GM06990 (cell line): Measurements from ENCODE around the gene NOD1.
A peak's percentile ranks its signal among the peaks of the same experiment; 100 is the strongest.
"Not testable (repeated sequence)": the region's sequence is repeated elsewhere in the genome, so short reads cannot be mapped to it uniquely, and the experiment has no call there.

Source experiments
- DNase-seq: peaks from one replicate; pipeline ENCODE4 v3.0.0-alpha.2; 2011; ENCODE audit not compliant: insufficient read length; ENCODE audit errors: extremely low read depth
- H3K27me3 ChIP-seq: replicated peaks from 2 replicates; pipeline ENCODE4 v1.6.0; 2011; ENCODE audit warnings: low read length; ENCODE audit not compliant: control insufficient read depth, insufficient read depth
- H3K36me3 ChIP-seq: 2 replicates; pipeline ENCODE4 v1.5.1; 2011; ENCODE audit warnings: low read length; ENCODE audit not compliant: control insufficient read depth, insufficient read depth
- H3K4me3 ChIP-seq: replicated peaks from 2 replicates; pipeline ENCODE4 v1.5.1; 2011; ENCODE audit warnings: low read depth, mild to moderate bottlenecking, control low read depth, low read length
- CTCF ChIP-seq: IDR thresholded peaks from 2 replicates; pipeline ENCODE4 v1.5.1; 2011; ENCODE audit warnings: low read length, control low read depth, mild to moderate bottlenecking, inconsistent platforms; ENCODE audit not compliant: insufficient read depth, poor library complexity, severe bottlenecking

Gene NOD1

GRCh38 chr7:30513762-30514161, 35.2 kb upstream of the NOD1 start:
- no peak for TF ChIP-seq CTCF
- Histone ChIP-seq H3K4me3 (no peak overlapping the region), H3K27me3 (no peaks in the 10 kb centered on the region), H3K36me3 (no peaks in the 10 kb centered on the region)
- no peak for DNase-seq

- H3K4me3 ChIP-seq, result no peak overlapping the region
- no peak for TF ChIP-seq CTCF
Observed at GRCh38 chr7:30511973-30512662, 33.5 kb upstream of the NOD1 start.

GRCh38 chr7:30511494-30511893, 32.9 kb upstream of the NOD1 start:
- TF ChIP-seq CTCF, result no peak
- no peak for DNase-seq
- H3K27me3 ChIP-seq, result no peaks in the 10 kb centered on the region
- no peaks in the 10 kb centered on the region for H3K36me3 ChIP-seq
- no peak overlapping the region for H3K4me3 ChIP-seq

More at GRCh38 chr7:30511973-30512662, 33.5 kb upstream of the NOD1 start:
- Histone ChIP-seq H3K36me3 (no peaks in the 10 kb centered on the region), H3K27me3 (no peaks in the 10 kb centered on the region)
- no peak for DNase-seq

GRCh38 chr7:30510124-30511075, 31.8 kb upstream of the NOD1 start:
- DNase-seq, result no peak
- Histone ChIP-seq H3K27me3 (no peaks in the 10 kb centered on the region), H3K4me3 (no peak overlapping the region), H3K36me3 (no peaks in the 10 kb centered on the region)
- peak; percentile 84 for TF ChIP-seq CTCF

- H3K4me3 ChIP-seq, H3K36me3 ChIP-seq, DNase-seq, H3K27me3 ChIP-seq: not testable (repeated sequence)
Observed at GRCh38 chr7:30509171-30509857, 30.7 kb upstream of the NOD1 start.

- H3K4me3 ChIP-seq, DNase-seq, H3K36me3 ChIP-seq, H3K27me3 ChIP-seq: not testable (repeated sequence)
Observed at GRCh38 chr7:30507346-30507900, 28.8 kb upstream of the NOD1 start.
